Measurements from ENCODE around the gene LST1. TPM values are rescaled to one million over a fixed set of nuclear protein-coding genes. Genes with fewer than 3 reads are reported as not detected.

LST1 gene
- total RNA-seq, 1 donor from 2014 or later, result 0.42 TPM

DNA sequence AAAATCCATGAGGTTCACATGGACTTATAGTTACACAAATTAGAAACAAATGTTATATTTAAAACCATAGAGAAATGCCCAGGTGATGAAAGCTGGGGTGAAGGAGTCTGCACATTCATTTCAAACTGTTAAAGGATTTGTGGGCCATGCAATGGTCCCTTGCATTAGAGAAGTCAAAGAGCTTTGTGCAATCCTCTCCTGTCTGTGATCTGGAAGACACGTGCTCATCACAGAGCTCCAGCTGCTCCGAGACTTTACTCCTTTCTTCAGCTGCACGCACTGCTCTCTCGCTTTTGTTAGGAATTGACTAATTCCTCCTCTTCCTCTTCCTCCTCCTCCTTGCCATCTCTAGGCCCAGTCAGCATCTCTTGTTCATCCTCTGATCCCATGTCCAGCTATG, 24.9 kb downstream of the LST1 start:
- H3K27me3 ChIP-seq (ENCODE audit: control insufficient read depth, insufficient read depth, low read length), result no peaks in the 10 kb centered on the region
- no peak for DNase-seq (ENCODE audit: low read depth)
- H3K36me3 ChIP-seq (ENCODE audit: control insufficient read depth, insufficient read depth, low read length), result no peaks in the 10 kb centered on the region
- TF ChIP-seq CTCF (IDR thresholded peaks at IDR 0.05; ENCODE audit: insufficient read depth, low read length, poor library complexity, severe bottlenecking), result no peak
- no peak overlapping the region for H3K4me3 ChIP-seq (ENCODE audit: low read depth, low read length)

- no peaks in the 10 kb centered on the region for H3K27me3 ChIP-seq (ENCODE audit: control insufficient read depth, insufficient read depth, low read length)
- DNase-seq (ENCODE audit: low read depth), result no peak
- no peak for TF ChIP-seq CTCF (IDR thresholded peaks at IDR 0.05; ENCODE audit: insufficient read depth, low read length, poor library complexity, severe bottlenecking)
- H3K36me3 ChIP-seq (ENCODE audit: control insufficient read depth, insufficient read depth, low read length), result no peaks in the 10 kb centered on the region
- H3K4me3 ChIP-seq (ENCODE audit: low read depth, low read length), result no peak overlapping the region
These were observed 28.1 kb downstream of the LST1 start for GRCh38 chr6:31614075-31614619.

- no peaks in the 10 kb centered on the region for H3K27me3 ChIP-seq (ENCODE audit: control insufficient read depth, insufficient read depth, low read length)
- DNase-seq (ENCODE audit: low read depth), result no peak
- H3K4me3 ChIP-seq (ENCODE audit: low read depth, low read length), result no peak within 1 kb of the TSS
- no peaks in the 10 kb centered on the region for H3K36me3 ChIP-seq (ENCODE audit: control insufficient read depth, insufficient read depth, low read length)
- no peak for TF ChIP-seq CTCF (IDR thresholded peaks at IDR 0.05; ENCODE audit: insufficient read depth, low read length, poor library complexity, severe bottlenecking)
These were observed 28.9 kb downstream of the LST1 start, which contains the start of gene AIF1 for GRCh38 chr6:31614684-31615578. TSS of gene AIF1 (plus strand) at chr6:31615234. CDS start at chr6:31615330, 96 bp downstream.

DNA sequence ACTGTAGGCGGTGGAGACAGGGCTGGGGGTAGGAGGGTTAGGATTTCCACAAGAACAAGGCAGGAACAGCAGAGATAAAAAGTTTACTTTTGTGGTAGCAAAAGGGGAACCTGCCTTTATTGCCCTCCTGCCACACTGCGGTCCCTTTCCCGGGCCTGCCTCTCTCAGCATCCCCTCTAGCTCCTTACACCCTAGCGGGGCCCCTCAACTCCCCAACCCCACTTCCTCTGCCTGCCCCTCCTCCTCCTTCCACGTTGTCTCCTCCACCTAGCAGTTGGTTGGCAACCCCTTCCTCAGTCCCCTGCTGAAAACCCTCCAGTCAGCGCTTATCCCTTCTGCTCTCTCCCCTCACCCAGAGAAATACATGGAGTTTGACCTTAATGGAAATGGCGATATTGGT, 29.7 kb downstream of the LST1 start:
- TF ChIP-seq CTCF (IDR thresholded peaks at IDR 0.05; ENCODE audit: insufficient read depth, low read length, poor library complexity, severe bottlenecking), result no peak
- Histone ChIP-seq H3K4me3 (ENCODE audit: low read depth, low read length) (no peak overlapping the region), H3K36me3 (ENCODE audit: control insufficient read depth, insufficient read depth, low read length) (no peaks in the 10 kb centered on the region), H3K27me3 (ENCODE audit: control insufficient read depth, insufficient read depth, low read length) (no peaks in the 10 kb centered on the region)
- DNase-seq (ENCODE audit: low read depth), result no peak

- no peak for DNase-seq (ENCODE audit: low read depth)
- H3K27me3 ChIP-seq (ENCODE audit: control insufficient read depth, insufficient read depth, low read length), result no peaks in the 10 kb centered on the region
- no peak overlapping the region for H3K4me3 ChIP-seq (ENCODE audit: low read depth, low read length)
- no peaks in the 10 kb centered on the region for H3K36me3 ChIP-seq (ENCODE audit: control insufficient read depth, insufficient read depth, low read length)
- no peak for TF ChIP-seq CTCF (IDR thresholded peaks at IDR 0.05; ENCODE audit: insufficient read depth, low read length, poor library complexity, severe bottlenecking)
These were observed 30.9 kb downstream of the LST1 start for GRCh38 chr6:31617010-31617409.
